Measurements from ENCODE around the gene PPP1R7. TPM values are rescaled to one million over a fixed set of nuclear protein-coding genes. Genes with fewer than 3 reads are reported as not detected.
"Not testable (repeated sequence)": the region's sequence is repeated elsewhere in the genome, so short reads cannot be mapped to it uniquely, and the experiment has no call there.

Gene PPP1R7
- total RNA-seq, 1 experiment from 2014 or later: 80.2 TPM

- DNase-seq: no peak
- Histone ChIP-seq H3K36me3 (no peaks in the 10 kb centered on the region), H3K27me3 (no peaks in the 10 kb centered on the region), H3K9me3 (no peaks in the 10 kb centered on the region), H3K4me3 (no peak overlapping the region)
These were observed 44.5 kb downstream of the PPP1R7 start for GRCh38 chr2:241194811-241195210.

DNA sequence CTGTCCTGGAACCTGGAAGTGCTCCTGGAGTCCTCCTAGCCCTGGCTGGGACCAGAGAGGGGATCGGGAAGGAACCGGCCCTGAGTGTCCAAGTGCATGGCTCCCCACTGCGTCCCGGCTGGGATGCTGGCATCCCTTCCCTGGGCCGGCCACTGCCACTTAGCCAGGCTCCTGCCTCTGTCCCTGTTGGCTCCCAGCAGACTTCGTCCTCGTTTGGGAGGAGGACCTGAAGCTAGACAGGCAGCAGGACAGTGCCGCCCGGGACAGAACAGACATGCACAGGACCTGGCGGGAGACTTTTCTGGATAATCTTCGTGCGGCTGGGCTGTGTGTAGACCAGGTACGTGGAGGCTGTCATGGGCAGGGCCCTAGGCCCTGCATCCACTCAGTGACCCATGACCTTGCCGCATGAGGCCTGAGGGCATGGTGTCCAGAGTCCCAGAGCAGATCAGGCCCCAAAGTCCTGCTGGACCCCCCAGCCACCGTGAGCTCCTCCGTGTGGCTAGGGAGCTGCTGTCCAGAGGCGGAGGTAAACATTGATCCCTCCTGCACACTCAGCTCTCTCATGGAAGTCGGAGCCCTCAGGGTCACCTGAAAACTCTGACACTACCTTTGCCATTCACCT is 45.4 kb downstream of the PPP1R7 start:
- Histone ChIP-seq H3K27me3 (no peaks in the 10 kb centered on the region), H3K4me3 (no peak overlapping the region), H3K36me3 (no peaks in the 10 kb centered on the region), H3K9me3 (no peaks in the 10 kb centered on the region)
- DNase-seq: no peak

DNA sequence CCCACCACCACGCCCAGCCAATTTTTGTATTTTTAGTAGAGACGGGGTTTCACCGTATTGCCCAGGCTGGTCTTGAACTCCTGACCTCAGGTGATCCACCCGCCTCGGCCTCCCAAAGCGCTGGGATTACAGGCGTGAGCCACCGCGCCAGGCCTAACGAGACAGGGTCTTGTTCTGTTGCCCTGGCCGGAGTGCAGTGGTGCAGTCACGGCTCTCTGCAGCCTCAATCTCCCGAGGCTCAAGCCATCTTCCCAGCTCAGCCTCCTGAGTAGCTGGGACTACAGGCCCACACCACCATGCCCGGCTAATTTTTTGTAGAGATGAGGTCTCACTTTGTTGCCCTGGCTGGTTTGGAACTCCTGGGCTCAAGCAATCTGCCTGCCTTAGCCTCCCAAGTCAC is 47.0 kb downstream of the PPP1R7 start:
- H3K27me3 ChIP-seq, H3K36me3 ChIP-seq, H3K4me3 ChIP-seq, H3K9me3 ChIP-seq, DNase-seq: not testable (repeated sequence)

- Histone ChIP-seq H3K4me3 (no peak overlapping the region), H3K36me3 (no peaks in the 10 kb centered on the region), H3K9me3 (no peaks in the 10 kb centered on the region), H3K27me3 (no peaks in the 10 kb centered on the region)
- no peak for DNase-seq
These were observed 47.7 kb downstream of the PPP1R7 start for GRCh38 chr2:241197947-241198346.

DNA sequence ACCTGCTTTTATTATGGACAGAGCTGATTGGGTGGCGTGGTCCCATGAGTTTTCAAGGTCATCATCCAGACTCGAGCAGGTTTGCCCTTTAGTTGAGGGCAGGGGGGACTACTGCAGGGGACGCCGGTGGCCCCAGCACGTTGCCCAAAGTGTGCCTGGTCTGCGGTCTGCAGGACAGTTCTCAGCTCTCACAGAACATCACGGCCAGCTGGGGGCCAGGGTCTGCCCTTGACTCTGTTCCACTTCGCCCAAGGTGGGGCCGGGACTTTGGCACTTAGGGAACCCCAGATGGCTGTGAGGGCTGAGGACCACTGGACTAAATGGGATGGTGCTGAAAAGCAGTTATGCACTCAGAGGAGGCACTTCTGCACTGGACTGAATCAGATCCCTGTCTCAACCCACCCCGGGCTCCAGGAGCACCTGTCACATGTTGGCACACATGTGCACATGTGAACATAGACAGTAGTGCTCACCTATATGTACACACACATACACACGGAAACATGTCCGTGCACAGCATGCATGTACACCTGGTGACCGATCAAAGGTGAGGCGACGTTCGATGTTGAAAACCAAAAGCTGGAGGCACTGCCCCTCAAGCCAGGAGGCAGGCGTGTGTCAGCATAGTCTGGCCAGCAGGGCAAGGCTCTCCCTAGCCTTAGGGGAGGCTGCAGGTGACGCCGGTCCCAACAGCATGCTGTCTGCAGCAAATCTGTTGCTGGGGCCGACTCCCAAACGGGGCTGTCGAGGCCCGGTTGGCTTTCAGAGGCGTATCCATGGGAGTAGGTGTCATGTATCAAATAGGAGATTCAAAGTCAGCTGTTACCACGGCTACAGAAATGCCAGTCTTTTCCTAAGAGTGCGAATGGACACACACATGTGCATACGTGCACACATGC is 48.4 kb downstream of the PPP1R7 start:
- H3K36me3 ChIP-seq: no peaks in the 10 kb centered on the region
- no peaks in the 10 kb centered on the region for H3K9me3 ChIP-seq
- no peak overlapping the region for H3K4me3 ChIP-seq
- DNase-seq: no peak
- H3K27me3 ChIP-seq: no peaks in the 10 kb centered on the region

DNA sequence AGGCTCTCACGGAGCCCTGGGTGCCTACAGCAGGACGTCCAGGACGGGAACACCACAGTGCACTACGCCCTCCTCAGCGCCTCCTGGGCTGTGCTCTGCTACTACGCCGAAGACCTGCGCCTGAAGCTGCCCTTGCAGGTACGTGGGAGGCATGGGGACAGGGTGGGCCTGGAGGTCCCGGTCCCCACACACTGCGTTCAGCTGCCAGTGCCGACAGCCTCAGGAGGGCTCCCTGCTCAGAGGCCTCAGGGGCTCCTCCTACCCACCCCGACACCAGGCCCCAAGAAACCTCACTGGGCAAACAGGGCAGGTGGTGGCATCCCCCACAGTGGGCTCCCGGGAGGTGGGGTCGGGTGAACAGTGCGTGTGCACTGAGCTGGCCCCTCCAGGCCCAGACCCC is 49.0 kb downstream of the PPP1R7 start:
- no peak for DNase-seq
- no peaks in the 10 kb centered on the region for H3K36me3 ChIP-seq
- H3K4me3 ChIP-seq: no peak overlapping the region
- no peaks in the 10 kb centered on the region for H3K27me3 ChIP-seq
- no peaks in the 10 kb centered on the region for H3K9me3 ChIP-seq

DNA sequence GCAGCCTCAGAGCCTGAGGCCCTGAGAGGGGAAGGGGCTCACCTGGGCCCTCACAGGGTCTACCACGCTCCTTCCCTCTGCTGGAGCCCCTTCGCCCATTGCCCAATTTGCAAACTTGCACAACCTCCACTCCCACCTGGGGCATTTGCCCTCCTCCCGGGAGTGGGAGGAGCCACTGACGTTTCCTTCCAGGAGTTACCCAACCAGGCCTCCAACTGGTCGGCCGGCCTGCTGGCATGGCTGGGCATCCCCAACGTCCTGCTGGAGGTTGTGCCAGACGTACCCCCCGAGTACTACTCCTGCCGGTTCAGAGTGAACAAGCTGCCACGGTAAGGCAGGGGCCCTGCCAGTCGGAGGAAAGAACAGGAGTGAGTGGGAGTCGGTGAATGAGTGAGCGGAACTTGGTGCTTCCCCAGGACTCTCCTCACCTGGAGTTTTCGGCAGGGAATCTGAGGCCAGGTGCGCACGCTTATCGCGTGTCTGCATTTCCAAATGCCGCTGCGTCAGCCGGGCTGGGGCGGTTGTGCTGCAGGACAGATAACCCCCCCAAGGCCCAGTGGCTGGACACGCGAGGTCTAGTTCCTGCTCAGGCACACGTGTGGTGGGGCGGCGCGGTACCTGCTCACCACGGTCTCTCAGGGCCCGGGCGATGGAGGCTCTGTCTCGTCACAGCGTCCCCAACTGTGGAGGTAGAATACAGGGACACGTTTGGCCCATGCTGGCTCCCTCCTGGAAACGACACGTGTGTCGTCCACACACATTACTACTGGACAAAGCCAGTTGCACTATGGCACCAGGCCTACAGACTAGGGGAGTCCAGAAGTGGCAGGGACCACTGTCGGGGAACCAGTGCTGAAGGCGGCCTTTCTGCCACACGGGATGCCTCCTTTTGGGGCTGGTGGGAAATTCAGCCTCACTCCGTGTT is 49.9 kb downstream of the PPP1R7 start:
- no peaks in the 10 kb centered on the region for H3K36me3 ChIP-seq
- DNase-seq: no peak
- no peak overlapping the region for H3K4me3 ChIP-seq
- H3K27me3 ChIP-seq: no peaks in the 10 kb centered on the region
- no peaks in the 10 kb centered on the region for H3K9me3 ChIP-seq

- DNase-seq: no peak
- no peak overlapping the region for H3K4me3 ChIP-seq
- no peaks in the 10 kb centered on the region for H3K27me3 ChIP-seq
- H3K9me3 ChIP-seq: no peaks in the 10 kb centered on the region
- no peaks in the 10 kb centered on the region for H3K36me3 ChIP-seq
These were observed 50.6 kb downstream of the PPP1R7 start for GRCh38 chr2:241200822-241201395.

DNA sequence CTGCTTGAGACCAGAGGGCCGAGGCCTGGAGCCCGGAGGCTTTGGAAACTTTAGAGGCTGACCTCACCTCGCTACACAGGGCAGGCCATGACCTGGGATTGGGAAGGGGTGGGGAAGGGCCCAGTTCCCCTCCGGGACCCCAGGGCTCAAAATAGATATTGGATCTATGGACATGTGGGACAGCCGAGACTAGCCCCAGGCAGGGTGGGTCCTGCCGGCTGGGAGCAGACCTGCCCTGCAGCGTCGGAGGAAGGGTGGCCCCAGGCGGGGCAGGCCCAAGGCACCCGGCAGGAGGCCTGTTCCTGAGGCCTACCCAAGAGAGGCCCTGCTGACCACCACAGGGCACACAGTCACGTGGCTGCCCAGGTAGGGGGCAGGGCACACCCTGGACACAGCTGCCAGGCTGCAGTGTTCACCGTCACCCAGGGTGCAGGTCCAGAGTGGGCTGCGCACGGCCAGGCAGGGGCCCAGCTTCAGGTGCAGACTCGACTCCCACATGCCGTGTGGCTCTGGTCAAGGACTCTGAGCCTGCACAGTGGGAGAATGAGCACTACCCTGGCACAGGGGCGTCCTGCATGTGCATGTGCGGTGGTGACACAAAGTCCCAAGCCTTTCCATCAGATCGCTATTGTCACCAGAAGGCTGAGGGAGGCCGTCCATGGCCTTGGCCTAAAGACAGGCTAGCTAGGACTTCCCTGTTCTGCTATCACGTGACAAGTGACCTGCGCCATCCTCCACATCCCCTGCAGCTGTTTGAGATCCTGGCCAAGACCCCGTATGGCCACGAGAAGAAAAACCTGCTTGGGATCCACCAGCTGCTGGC is 51.4 kb downstream of the PPP1R7 start:
- DNase-seq: no peak
- no peaks in the 10 kb centered on the region for H3K9me3 ChIP-seq
- no peaks in the 10 kb centered on the region for H3K27me3 ChIP-seq
- no peaks in the 10 kb centered on the region for H3K36me3 ChIP-seq
- no peak overlapping the region for H3K4me3 ChIP-seq

DNA sequence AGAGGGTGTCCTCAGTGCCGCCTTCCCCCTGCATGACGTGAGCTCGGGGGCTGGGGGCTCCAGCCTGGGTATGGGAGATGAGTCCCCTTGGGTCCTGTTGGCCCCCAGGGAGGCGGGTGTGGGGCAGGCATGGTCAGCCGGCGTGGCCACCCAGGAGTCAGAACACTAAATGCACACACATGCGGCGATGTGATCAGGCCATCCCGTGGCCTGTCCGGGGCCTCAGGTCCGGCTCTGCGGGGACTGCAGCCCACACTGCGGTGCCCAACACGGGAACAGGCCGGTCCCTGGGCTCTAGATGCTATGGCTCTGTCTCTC is 52.0 kb downstream of the PPP1R7 start:
- H3K27me3 ChIP-seq: no peaks in the 10 kb centered on the region
- DNase-seq: no peak
- no peak overlapping the region for H3K4me3 ChIP-seq
- no peaks in the 10 kb centered on the region for H3K36me3 ChIP-seq
- H3K9me3 ChIP-seq: no peaks in the 10 kb centered on the region

- Histone ChIP-seq H3K4me3 (no peak overlapping the region), H3K9me3 (no peaks in the 10 kb centered on the region), H3K36me3 (no peaks in the 10 kb centered on the region), H3K27me3 (no peaks in the 10 kb centered on the region)
- DNase-seq: no peak
These were observed 52.4 kb downstream of the PPP1R7 start for GRCh38 chr2:241202681-241203080.

- no peak for DNase-seq
- H3K27me3 ChIP-seq: no peaks in the 10 kb centered on the region
- no peaks in the 10 kb centered on the region for H3K9me3 ChIP-seq
- H3K36me3 ChIP-seq: no peaks in the 10 kb centered on the region
- no peak overlapping the region for H3K4me3 ChIP-seq
These were observed 53.1 kb downstream of the PPP1R7 start for GRCh38 chr2:241203218-241204009.

- Histone ChIP-seq H3K4me3 (no peak overlapping the region), H3K9me3 (no peaks in the 10 kb centered on the region), H3K27me3 (no peaks in the 10 kb centered on the region), H3K36me3 (no peaks in the 10 kb centered on the region)
- DNase-seq: no peak
These were observed 53.7 kb downstream of the PPP1R7 start for GRCh38 chr2:241204010-241204384.

- Histone ChIP-seq H3K4me3 (no peak overlapping the region), H3K36me3 (no peaks in the 10 kb centered on the region), H3K9me3 (no peaks in the 10 kb centered on the region), H3K27me3 (no peaks in the 10 kb centered on the region)
- no peak for DNase-seq
These were observed 54.2 kb downstream of the PPP1R7 start for GRCh38 chr2:241204490-241204889.

GRCh38 chr2:241205086-241205485 is 54.8 kb downstream of the PPP1R7 start:
- H3K4me3 ChIP-seq: no peak overlapping the region
- H3K27me3 ChIP-seq: no peaks in the 10 kb centered on the region
- DNase-seq: no peak
- no peaks in the 10 kb centered on the region for H3K9me3 ChIP-seq
- no peaks in the 10 kb centered on the region for H3K36me3 ChIP-seq

- H3K27me3 ChIP-seq: no peaks in the 10 kb centered on the region
- H3K9me3 ChIP-seq: no peaks in the 10 kb centered on the region
- no peak for DNase-seq
- no peaks in the 10 kb centered on the region for H3K36me3 ChIP-seq
- H3K4me3 ChIP-seq: no peak overlapping the region
These were observed 56.9 kb downstream of the PPP1R7 start for GRCh38 chr2:241207151-241207550.
